ENCODE measurements around the gene LLGL1. TPM values are rescaled to one million over a fixed set of nuclear protein-coding genes. Genes with fewer than 3 reads are reported as not detected.

The LLGL1 gene
- total RNA-seq, 1 experiment from 2014 or later, result 44.9 TPM

- Histone ChIP-seq H3K79me2 (ENCODE audit: low read depth) (no peaks in the 10 kb centered on the region), H3K27me3 (ENCODE audit: insufficient read depth, low read depth) (no peaks in the 10 kb centered on the region), H4K20me1 (ENCODE audit: insufficient read depth) (no peaks in the 10 kb centered on the region), H3K4me2 (no peak overlapping the region), H3K27ac (no peak overlapping the region), H3F3A (ENCODE audit: insufficient read depth, low read depth) (peaks cover 41% of the 10 kb centered on the region), H3K36me3 (ENCODE audit: low read depth) (no peaks in the 10 kb centered on the region), H3K9me3 (ENCODE audit: insufficient read depth, low read depth) (no peaks in the 10 kb centered on the region), H3K4me1 (replicated peaks; ENCODE audit: insufficient read depth) (peaks cover 15% of the 10 kb centered on the region; the same call in 1 of the 2 replicates), H3K4me3 (no peak overlapping the region), H3K9me2 (ENCODE audit: insufficient read depth) (no peaks in the 10 kb centered on the region), H2AFZ (no peak overlapping the region)
- no TSS peak for BruUV-seq (replicated peaks)
- intact Hi-C loops (cut with micrococcal nuclease; ENCODE audit: unreplicated experiment), result no loop called here
- CTCF ChIA-PET, result no interaction called here
- POLR2A ChIA-PET (ENCODE audit: unreplicated experiment), result no interaction called here
- no peak for DNase-seq
- TF ChIP-seq EZH2 (IDR thresholded peaks at IDR 0.05; ENCODE audit: low read depth) (no peak), CTCF (conservative IDR thresholded peaks at IDR 0.05) (no peak)
These were observed 44.9 kb downstream of the LLGL1 start for GRCh38 chr17:18270046-18270931.

- no peak overlapping the region for H3K27ac ChIP-seq
- no peaks in the 10 kb centered on the region for H3K4me1 ChIP-seq (replicated peaks; ENCODE audit: insufficient read depth)
- no peaks in the 10 kb centered on the region for H3K79me2 ChIP-seq (ENCODE audit: low read depth)
- H3K36me3 ChIP-seq (ENCODE audit: low read depth), result no peaks in the 10 kb centered on the region
- H3K27me3 ChIP-seq (ENCODE audit: insufficient read depth, low read depth), result no peaks in the 10 kb centered on the region
- peaks cover 10% of the 10 kb centered on the region; the same call in 1 of the 2 replicates for H3F3A ChIP-seq (ENCODE audit: insufficient read depth, low read depth)
- ChIA-PET POLR2A (ENCODE audit: unreplicated experiment) (interaction anchor here (0.6 kb wide), 1 partner anchor 24 kb away, joined by 5 read pairs; no protein-coding TSS in a partner anchor), CTCF (no interaction called here)
- no peaks in the 10 kb centered on the region for H3K9me3 ChIP-seq (ENCODE audit: insufficient read depth, low read depth)
- no peaks in the 10 kb centered on the region for H4K20me1 ChIP-seq (ENCODE audit: insufficient read depth)
- no peak overlapping the region for H3K4me3 ChIP-seq
- DNase-seq, result no peak
- H3K4me2 ChIP-seq, result no peak overlapping the region
- no peak overlapping the region for H2AFZ ChIP-seq
- TF ChIP-seq CTCF (conservative IDR thresholded peaks at IDR 0.05) (no peak), EZH2 (IDR thresholded peaks at IDR 0.05; ENCODE audit: low read depth) (no peak)
- intact Hi-C loops (cut with micrococcal nuclease; ENCODE audit: unreplicated experiment), result no loop called here
- H3K9me2 ChIP-seq (ENCODE audit: insufficient read depth), result no peaks in the 10 kb centered on the region
- BruUV-seq (replicated peaks), result no TSS peak
These were observed 51.6 kb downstream of the LLGL1 start for GRCh38 chr17:18277076-18277475.

GRCh38 chr17:18278867-18279266 is 53.4 kb downstream of the LLGL1 start:
- ChIA-PET CTCF (no interaction called here), POLR2A (ENCODE audit: unreplicated experiment) (no interaction called here)

More at GRCh38 chr17:18278867-18279266, 53.4 kb downstream of the LLGL1 start:
- Histone ChIP-seq H3K4me3 (no peak overlapping the region), H3K27ac (no peak overlapping the region), H3K4me1 (replicated peaks; ENCODE audit: insufficient read depth) (no peaks in the 10 kb centered on the region), H3K9me2 (ENCODE audit: insufficient read depth) (no peaks in the 10 kb centered on the region), H3K4me2 (no peak overlapping the region), H3F3A (ENCODE audit: insufficient read depth, low read depth) (no peaks in the 10 kb centered on the region), H4K20me1 (ENCODE audit: insufficient read depth) (no peaks in the 10 kb centered on the region; the same call in 1 of the 2 replicates), H3K27me3 (ENCODE audit: insufficient read depth, low read depth) (no peaks in the 10 kb centered on the region), H3K79me2 (ENCODE audit: low read depth) (no peaks in the 10 kb centered on the region), H3K36me3 (ENCODE audit: low read depth) (0 out of 2 replicates have a peak, but pooled peaks cover 17% of the 10 kb centered on the region), H3K9me3 (ENCODE audit: insufficient read depth, low read depth) (no peaks in the 10 kb centered on the region), H2AFZ (no peak overlapping the region)
- TF ChIP-seq EZH2 (IDR thresholded peaks at IDR 0.05; ENCODE audit: low read depth), result no peak
- no peak for TF ChIP-seq CTCF (conservative IDR thresholded peaks at IDR 0.05)
- BruUV-seq (replicated peaks), result no TSS peak
- no peak for DNase-seq
- intact Hi-C loops (cut with micrococcal nuclease; ENCODE audit: unreplicated experiment), result no loop called here

Measured in PC-9 (cell line).